Hepatocyte (in vitro differentiated cells): Measurements from ENCODE around the gene JARID2.

Experiments used
- CTCF ChIP-seq: fragments of 200-600 bp; sonication (generic); IDR thresholded peaks from 2 replicates; pipeline ENCODE4 v1.5.1; 2016; ENCODE audit warnings: antibody characterized with exemption, mild to moderate bottlenecking; ENCODE audit not compliant: poor library complexity
- EZH2phosphoT487 ChIP-seq: fragments of 200-600 bp; sonication (generic); IDR thresholded peaks from one replicate; pipeline ENCODE4 v1.6.1; 2018; ENCODE audit warnings: antibody characterized with exemption, mild to moderate bottlenecking, low read depth, moderate library complexity; ENCODE audit not compliant: unreplicated experiment, severe bottlenecking

GRCh38 chr6:15247500-15248450 is 1.9 kb downstream of the JARID2 start:
- TF ChIP-seq CTCF (peak; percentile 37), EZH2phosphoT487 (no peak)
